ENCODE measurements around the gene ADGRG1. TPM values are rescaled to one million over a fixed set of nuclear protein-coding genes. Genes with fewer than 3 reads are reported as not detected.
"Not testable (repeated sequence)": the region's sequence is repeated elsewhere in the genome, so short reads cannot be mapped to it uniquely, and the experiment has no call there.

Gene ADGRG1
- total and polyA plus RNA-seq, 8 donors, result 36.4 to 102 (median 79.1) TPM

GRCh38 chr16:57711993-57712392, 83.6 kb downstream of the ADGRG1 start:
- ATAC-seq (no peak), DNase-seq (no peak), FAIRE-seq (no peak)
- Histone ChIP-seq H3K4me1 (no peaks in the 10 kb centered on the region), H3K27ac (no peak overlapping the region), H3K4me3 (no peak overlapping the region), H3K27me3 (no peaks in the 10 kb centered on the region), H3K9me3 (no peaks in the 10 kb centered on the region), H3K36me3 (no peaks in the 10 kb centered on the region)
- 92 to 93% methylated on average over 3 of the region's 3 CpGs for WGBS, 2 donors
- no peak for TF ChIP-seq CTCF (IDR thresholded peaks at IDR 0.05)
- intact Hi-C loops (cut with DNase I), result no loop called here

- H3K4me3 ChIP-seq; FAIRE-seq; H3K9me3 ChIP-seq; H3K27ac ChIP-seq; DNase-seq; H3K27me3 ChIP-seq; H3K36me3 ChIP-seq; H3K4me1 ChIP-seq; intact Hi-C loops (cut with DNase I); ATAC-seq: not testable (repeated sequence)
- 80 to 86% methylated on average over 6 of the region's 6 CpGs for WGBS, 2 donors
These were observed 84.1 kb downstream of the ADGRG1 start for GRCh38 chr16:57712569-57712968.

GRCh38 chr16:57713596-57713995, 85.2 kb downstream of the ADGRG1 start:
- WGBS, 2 donors, result 78 to 93% methylated on average over 8 of the region's 8 CpGs
- ATAC-seq, result no peak
- H3K4me1 ChIP-seq, result no peaks in the 10 kb centered on the region
- H3K4me3 ChIP-seq, result no peak overlapping the region
- DNase-seq, result peak in 1 of 6 donors; percentile 8
- H3K36me3 ChIP-seq, result no peaks in the 10 kb centered on the region
- no peak for FAIRE-seq
- H3K27me3 ChIP-seq, result no peaks in the 10 kb centered on the region
- no peaks in the 10 kb centered on the region for H3K9me3 ChIP-seq
- intact Hi-C loops (cut with DNase I), result no loop called here
- no peak for TF ChIP-seq CTCF (IDR thresholded peaks at IDR 0.05)
- no peak overlapping the region for H3K27ac ChIP-seq

- Histone ChIP-seq H3K36me3 (no peaks in the 10 kb centered on the region), H3K27ac (no peak overlapping the region), H3K9me3 (no peaks in the 10 kb centered on the region), H3K27me3 (no peaks in the 10 kb centered on the region), H3K4me3 (no peak overlapping the region), H3K4me1 (no peaks in the 10 kb centered on the region)
- no peak for DNase-seq
- 73 to 90% methylated on average over 6 of the region's 6 CpGs for WGBS, 2 donors
- intact Hi-C loops (cut with DNase I), result no loop called here
- no peak for TF ChIP-seq CTCF (IDR thresholded peaks at IDR 0.05)
- no peak for FAIRE-seq
- no peak for ATAC-seq
These were observed 85.6 kb downstream of the ADGRG1 start for GRCh38 chr16:57714047-57714446.

Other genes starting within 250 kb of the ADGRG1 start
- 1 to 10 TPM in 1 of 6 donors, not detected in 5; 1.1 TPM for gene CCL17, start 223.9 kb upstream of the ADGRG1 start, total RNA-seq
- not detected for gene CCL17, start 223.9 kb upstream of the ADGRG1 start, polyA plus RNA-seq
- gene CIAPIN1, start 181.2 kb upstream of the ADGRG1 start, total RNA-seq, result 10 to 100 TPM; 14.5 to 20.9 (median 17.2) TPM
- 10 to 100 TPM; 11.6 to 23.8 TPM for gene CIAPIN1, start 181.2 kb upstream of the ADGRG1 start, polyA plus RNA-seq
- gene COQ9, start 181.2 kb upstream of the ADGRG1 start, total RNA-seq, result 10 to 100 TPM; 17.7 to 31.2 (median 23.4) TPM
- 10 to 100 TPM; 48.5 to 51.1 TPM for gene COQ9, start 181.2 kb upstream of the ADGRG1 start, polyA plus RNA-seq
- gene POLR2C, start 166.0 kb upstream of the ADGRG1 start, total RNA-seq, result 10 to 100 TPM; 21.8 to 26.7 (median 25.1) TPM
- gene POLR2C, start 166.0 kb upstream of the ADGRG1 start, polyA plus RNA-seq, result 10 to 100 TPM; 20.4 to 43.9 TPM
- gene DOK4, start 142.1 kb upstream of the ADGRG1 start, total RNA-seq, result 10 to 100 TPM in 5 of 6 donors, 1 to 10 TPM in 1; 9.2 to 24.4 (median 13.4) TPM
- 10 to 100 TPM; 16.7 to 26.4 TPM for gene DOK4, start 142.1 kb upstream of the ADGRG1 start, polyA plus RNA-seq
- gene CCDC102A, start 92.1 kb upstream of the ADGRG1 start, total RNA-seq, result 1 to 10 TPM; 2.2 to 5.8 (median 2.9) TPM
- gene CCDC102A, start 92.1 kb upstream of the ADGRG1 start, polyA plus RNA-seq, result 1 to 10 TPM; 2.8 to 3.5 TPM
- gene ADGRG5, start 86.0 kb upstream of the ADGRG1 start, total RNA-seq, result under 1 TPM; 0.09 to 0.66 (median 0.23) TPM
- under 1 TPM; 0.19 to 0.38 TPM for gene ADGRG5, start 86.0 kb upstream of the ADGRG1 start, polyA plus RNA-seq
- gene ADGRG3, start 39.7 kb downstream of the ADGRG1 start, total RNA-seq, result under 1 TPM; 0.14 to 0.73 (median 0.34) TPM
- under 1 TPM; 0.80 to 0.84 TPM for gene ADGRG3, start 39.7 kb downstream of the ADGRG1 start, polyA plus RNA-seq
- 1 to 10 TPM in 1 of 6 donors, under 1 TPM in 5; 0.28 to 2.4 (median 0.61) TPM for gene DRC7, start 66.2 kb downstream of the ADGRG1 start, total RNA-seq
- 1 to 10 TPM; 1.5 to 2.0 TPM for gene DRC7, start 66.2 kb downstream of the ADGRG1 start, polyA plus RNA-seq
- gene KATNB1, start 107.1 kb downstream of the ADGRG1 start, total RNA-seq, result 10 to 100 TPM in 4 of 6 donors, 1 to 10 TPM in 2; 7.8 to 14.5 (median 11.0) TPM
- gene KATNB1, start 107.1 kb downstream of the ADGRG1 start, polyA plus RNA-seq, result 10 to 100 TPM; 14.1 to 17.0 TPM
- 10 to 100 TPM; 33.8 to 71.0 (median 60.5) TPM for gene KIFC3, start 173.9 kb downstream of the ADGRG1 start, total RNA-seq
- gene KIFC3, start 173.9 kb downstream of the ADGRG1 start, polyA plus RNA-seq, result 100 to 1,000 TPM; 277 to 284 TPM